Measurements from ENCODE around the gene ENTPD2.

GRCh38 chr9:137096785-137097546 is 43.1 kb upstream of the ENTPD2 start:
- TF ChIP-seq HIVEP1 (CRISPR knock-in tag; IDR thresholded peaks at IDR 0.05) (no peak), CEBPB (tag; IDR thresholded peaks at IDR 0.05) (no peak), BCLAF1 (IDR thresholded peaks at IDR 0.05; ENCODE audit: borderline replicate concordance in 1 of 2, control insufficient read depth in 1 of 2, low read depth in 2 of 2, low read length in 1 of 2) (no peak), RNF2 (IDR thresholded peaks at IDR 0.05) (no peak), SAP30 (IDR thresholded peaks at IDR 0.05; ENCODE audit: borderline replicate concordance, insufficient read depth, low read depth, low read length, poor library complexity, severe bottlenecking) (no peak), POLR2A (conservative IDR thresholded peaks at IDR 0.05) (no peak), YY1 (IDR thresholded peaks at IDR 0.05; ENCODE audit: borderline replicate concordance in 1 of 3, control insufficient read depth in 1 of 3, extremely low read depth in 1 of 3, insufficient read depth in 3 of 3, insufficient read length in 1 of 3, insufficient replicate concordance in 2 of 3, low read depth in 1 of 3, low read length in 2 of 3) (no peak)

Data from K562 (cell line).